GM21515 (cell line): ENCODE data around the gene MICOS13.
"Not testable (repeated sequence)": the region's sequence is repeated elsewhere in the genome, so short reads cannot be mapped to it uniquely, and the experiment has no call there.

Experiments
- ATAC-seq: cut with Tn5 transposase; IDR thresholded peaks from one replicate; pipeline ENCODE4 v1.9.1; 2021; ENCODE audit not compliant: unreplicated experiment

MICOS13 gene

DNA sequence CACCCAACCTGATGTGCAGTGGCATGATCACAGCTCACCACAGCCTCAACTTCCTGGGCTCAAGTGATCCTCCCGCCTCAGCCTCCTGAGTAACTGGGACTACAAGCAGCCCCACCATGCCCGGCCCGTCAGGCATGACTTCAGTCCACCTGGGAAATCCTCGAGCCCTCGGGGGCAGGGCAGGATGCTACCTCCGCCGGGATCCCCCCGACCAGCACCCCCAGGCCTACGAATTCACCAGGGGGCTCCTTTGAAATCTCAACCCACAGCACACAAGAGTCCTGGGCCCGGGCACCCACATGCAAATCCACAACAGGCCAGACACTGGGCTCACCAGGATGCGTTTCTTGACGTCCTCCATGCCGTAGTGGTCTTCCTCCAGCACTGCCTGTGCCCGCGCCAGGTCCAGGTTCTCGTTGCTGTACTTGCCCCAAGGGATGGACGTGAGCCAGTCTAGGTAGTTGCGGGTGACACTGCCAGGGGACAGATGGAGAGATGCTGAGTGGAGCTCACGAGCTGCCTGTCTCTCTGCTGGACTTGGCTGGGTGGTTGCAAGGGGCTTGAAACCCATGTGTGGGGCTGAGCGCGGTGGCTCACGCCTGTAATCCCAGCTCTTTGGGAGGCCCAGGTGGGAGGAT, 20.3 kb upstream of the MICOS13 start:
- ATAC-seq: no peak

- ATAC-seq: no peak
These were observed 18.5 kb upstream of the MICOS13 start for GRCh38 chr19:5698635-5699422.

DNA sequence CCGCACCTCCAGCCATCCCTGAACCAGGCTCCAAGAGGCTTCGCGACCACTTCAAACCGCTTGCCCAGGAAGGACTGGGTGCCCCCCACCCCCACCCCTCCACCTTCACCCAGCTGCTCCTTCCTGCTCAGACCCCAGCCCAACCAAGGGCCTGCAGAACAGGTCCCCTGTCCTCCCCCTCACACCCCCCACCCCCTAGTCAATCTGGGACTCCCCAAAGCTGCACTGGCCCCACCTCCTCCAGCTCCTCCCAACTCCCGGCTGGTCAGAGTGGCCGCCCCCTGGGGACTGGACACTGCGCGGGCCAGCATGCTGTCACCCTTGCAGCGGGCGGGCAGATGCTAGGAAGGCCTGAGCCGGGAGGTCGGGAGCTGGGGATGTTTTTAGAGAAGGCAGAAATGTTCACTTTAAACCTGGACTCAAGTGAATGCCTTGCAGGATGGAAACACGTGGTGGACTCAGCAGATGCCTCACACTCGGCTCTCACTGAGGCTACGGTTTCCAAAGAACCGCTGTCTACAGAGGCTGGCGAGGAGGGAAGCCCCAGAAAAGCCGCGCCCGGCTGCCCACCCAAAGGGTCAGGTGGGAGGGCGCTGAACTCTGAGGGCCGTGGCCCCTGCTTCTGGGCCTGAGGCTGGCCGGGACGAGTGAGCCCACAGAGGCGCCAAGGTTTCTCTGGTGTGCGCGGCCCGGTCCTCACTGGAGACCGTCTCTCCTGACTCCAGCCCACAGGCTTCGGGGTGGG, 17.7 kb upstream of the MICOS13 start:
- no peak for ATAC-seq

DNA sequence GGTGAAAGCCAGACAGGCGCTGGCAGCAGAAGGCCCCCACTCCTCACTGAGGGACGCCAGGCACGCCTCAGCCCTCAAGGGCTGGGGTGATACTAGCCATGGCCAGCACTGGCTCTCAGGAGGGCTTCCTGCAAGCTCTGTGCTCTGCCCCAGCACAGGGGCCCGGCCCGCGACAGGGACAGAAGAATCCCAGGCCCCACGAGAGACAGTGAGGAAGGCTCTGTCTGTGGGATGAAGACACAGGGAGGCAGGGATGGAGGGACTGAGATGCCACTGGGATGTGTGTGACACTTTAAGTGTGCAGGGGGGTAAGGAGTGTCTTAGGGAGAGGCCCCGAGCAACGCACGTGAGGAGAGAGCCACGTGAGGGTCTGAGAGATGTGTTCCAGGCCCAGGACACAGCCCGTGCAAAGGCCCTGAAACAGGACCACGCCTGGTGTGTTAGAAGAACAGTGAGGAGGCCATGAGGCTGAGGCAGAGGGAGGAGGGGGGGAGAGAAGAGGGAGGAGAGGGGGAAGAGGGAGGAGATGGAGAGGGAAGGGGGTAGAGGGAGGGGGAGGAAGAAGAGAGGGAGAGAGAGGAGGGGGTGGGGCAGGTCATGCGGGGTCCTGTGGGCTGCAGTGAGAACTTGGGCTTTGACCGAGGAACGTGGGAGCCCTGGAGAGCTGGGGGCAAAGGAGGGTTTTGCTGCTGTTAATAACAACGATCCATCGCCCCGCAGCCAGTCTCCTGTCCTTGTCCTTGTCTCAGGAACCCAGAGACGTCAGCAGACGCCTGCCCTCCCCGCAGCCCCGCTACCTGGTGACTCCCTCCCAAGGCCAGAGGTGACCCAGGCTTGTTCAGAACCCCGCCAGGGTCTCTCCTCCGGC, 16.9 kb upstream of the MICOS13 start:
- ATAC-seq: no peak

DNA sequence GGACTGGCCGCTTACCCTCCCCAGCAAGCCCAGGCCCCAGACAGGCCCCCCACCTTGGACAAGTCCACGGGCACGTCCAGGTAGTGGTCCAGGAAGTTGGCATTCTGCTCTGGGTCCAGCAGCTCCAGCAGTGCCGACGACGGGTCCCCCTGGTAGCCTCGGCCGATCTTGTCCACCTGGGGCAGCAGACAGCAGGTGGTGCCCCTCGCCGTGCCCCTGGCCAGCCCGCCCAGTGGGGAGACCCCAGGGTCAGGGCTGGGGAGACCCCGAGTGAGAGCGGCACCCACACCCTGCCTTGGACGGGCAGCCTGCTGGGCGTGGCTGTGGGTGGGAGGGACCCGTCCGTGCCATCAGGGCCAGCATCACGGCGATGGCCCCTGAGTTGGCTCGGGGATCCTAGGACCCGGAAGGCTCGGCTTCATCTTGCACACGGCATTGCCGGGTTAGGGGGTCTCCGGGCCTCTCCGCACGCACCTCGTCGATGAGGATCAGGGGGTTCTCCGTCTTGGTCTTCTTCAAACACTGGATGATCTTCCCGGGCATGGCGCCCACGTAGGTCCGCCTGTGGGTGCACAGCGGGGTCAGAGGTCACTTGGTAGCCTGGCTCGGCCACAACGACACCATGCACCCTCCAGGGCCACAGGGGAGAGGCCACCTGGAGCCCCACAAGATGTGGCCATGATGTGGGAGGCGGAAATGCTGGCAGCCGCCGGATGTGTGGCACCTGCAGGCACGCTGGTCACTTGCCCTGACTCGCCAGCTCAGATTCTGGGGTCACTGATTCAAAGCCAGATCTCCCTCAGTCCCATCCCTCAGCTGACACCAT, 16.1 kb upstream of the MICOS13 start:
- no peak for ATAC-seq

- ATAC-seq: no peak
These were observed 15.4 kb upstream of the MICOS13 start for GRCh38 chr19:5695649-5696195.

DNA sequence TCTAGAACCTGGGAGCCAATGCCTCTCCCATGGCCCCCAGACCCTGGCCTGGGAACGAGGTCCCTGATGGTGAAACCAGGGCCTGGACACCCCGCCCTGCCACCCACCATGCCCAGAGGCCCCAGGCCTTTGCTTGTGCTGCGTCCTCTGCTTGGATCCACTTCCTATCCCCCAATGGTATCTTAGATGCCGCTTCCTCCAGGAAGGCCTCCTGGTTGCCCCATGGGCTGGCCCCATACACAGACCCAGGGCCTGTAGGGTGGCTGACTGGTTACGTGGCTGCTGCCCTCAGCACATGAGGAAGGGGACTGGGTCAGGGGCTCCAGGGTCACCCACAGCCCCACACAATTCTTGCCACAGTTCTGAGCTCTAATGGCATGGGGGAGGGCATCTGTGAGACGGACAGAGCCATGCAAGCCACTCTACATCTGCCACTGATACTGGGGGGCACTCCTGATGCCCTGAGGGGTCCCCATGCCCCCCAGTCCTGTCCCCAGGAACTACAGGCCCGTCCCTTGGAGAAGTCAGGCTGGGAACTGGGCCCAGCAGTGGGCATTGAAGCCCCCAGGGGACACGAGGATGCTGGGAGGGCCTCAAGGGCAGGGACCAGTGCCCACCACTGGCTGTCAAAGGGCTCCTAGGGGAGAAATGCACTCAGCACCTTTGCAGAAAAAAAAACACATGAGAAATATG, 14.8 kb upstream of the MICOS13 start:
- no peak for ATAC-seq

DNA sequence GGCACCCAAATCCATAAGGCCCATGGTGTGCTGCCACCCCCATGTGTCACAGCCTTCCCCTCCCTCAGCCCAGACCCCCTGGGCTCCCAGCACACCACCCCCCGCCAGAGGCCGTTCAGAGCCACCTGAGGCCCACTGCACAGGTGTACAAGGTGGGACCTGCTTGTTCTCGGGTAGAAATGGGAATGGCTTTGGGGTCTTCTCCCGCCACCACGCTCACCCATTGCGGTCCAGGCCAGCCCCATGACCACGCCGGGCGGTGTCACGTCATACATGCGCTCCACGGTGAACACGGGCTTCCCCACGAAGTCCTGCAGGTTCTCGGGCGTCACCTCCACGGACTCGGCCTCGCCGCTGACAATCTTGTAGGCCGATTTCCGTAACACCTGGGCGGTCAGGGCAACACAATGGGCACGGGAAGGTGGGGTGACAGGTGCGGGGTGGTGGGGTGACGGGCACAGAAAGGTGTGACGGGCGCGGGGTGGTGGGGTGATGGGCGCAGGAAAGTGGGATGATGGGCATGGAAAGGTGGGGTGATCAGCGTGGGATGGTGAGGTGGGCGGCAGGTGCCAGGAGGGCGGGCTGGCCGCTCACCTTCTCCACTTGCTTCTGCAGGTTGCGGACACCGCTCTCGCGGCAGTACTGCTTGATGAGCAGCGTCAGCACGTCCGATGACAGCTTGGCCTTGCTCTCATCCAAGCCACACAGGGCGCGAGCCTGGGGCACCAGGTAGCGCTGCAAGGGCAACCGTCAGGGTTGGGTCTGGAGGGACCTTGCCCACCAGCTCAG, 14.0 kb upstream of the MICOS13 start:
- ATAC-seq: no peak

- ATAC-seq: no peak
These were observed 13.2 kb upstream of the MICOS13 start for GRCh38 chr19:5693195-5694166.

GRCh38 chr19:5692723-5693194, 12.4 kb upstream of the MICOS13 start:
- no peak for ATAC-seq

DNA sequence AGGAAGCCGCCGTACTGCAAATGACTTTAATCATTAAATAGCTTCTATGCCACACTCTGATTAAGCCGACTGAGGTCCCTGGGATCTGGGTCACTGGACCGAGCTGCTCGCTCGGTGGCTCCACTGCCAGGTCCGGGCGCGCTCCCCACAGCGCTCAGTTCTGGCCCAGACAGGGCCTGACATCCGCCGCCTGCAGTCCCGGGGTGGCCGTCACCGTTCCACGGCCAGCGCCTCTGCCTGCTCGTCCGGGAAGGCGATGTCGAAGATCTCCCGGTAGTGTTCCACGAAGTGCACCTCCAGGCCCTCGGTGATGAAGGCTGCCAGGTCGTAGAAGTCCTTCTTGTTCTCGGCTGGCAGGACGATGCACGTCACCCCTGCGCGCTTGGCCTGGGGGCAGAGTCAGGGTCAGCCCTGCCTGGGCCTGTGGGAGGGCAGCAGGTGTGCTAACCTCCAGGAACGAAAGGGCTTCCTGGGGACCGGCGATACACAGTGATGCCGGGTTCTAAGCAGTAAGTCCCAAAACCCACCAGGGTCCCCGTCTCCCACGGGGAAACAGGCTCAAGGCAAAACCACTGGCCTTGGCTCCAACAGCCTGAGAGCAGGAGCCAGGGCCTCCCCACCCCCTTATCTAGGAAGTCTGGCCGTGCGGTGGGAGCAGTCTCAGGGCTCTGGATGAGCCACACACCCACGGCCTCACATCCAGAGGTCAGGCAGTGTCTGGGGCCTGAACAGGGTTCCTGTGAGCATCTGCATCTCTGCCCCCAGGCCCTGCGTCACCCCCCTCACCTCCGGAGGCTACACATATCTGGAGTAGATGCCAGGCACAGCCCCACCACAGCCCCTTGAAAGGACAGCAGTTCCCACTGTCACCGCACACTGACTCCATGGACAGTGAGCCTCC, 11.8 kb upstream of the MICOS13 start:
- no peak for ATAC-seq

- no peak for ATAC-seq
These were observed 10.9 kb upstream of the MICOS13 start for GRCh38 chr19:5690955-5691821.

- ATAC-seq: peak; percentile 45
These were observed 10.0 kb upstream of the MICOS13 start, which contains the start of gene RPL36 for GRCh38 chr19:5690125-5690954. Gene RPL36 (plus strand): TSS chr19:5690295. CDS start chr19:5690508, 213 bp downstream.

GRCh38 chr19:5688262-5688881, 8.1 kb upstream of the MICOS13 start:
- not testable (repeated sequence) for ATAC-seq
